Osteoblast (primary cell): ENCODE measurements around the gene RIN1. TPM values are rescaled to one million over a fixed set of nuclear protein-coding genes. Genes with fewer than 3 reads are reported as not detected.

Experiments used
- DNase-seq: peaks from one replicate; pipeline ENCODE4 v3.0.0; 2011; ENCODE audit warnings: low spot score, mixed read lengths; ENCODE audit not compliant: insufficient read length; ENCODE audit errors: missing footprints
- H2AFZ ChIP-seq: 2 replicates; pipeline ENCODE4 v1.6.0; 2011; ENCODE audit warnings: mild to moderate bottlenecking, low read length
- H3K27ac ChIP-seq: 2 replicates; pipeline ENCODE4 v1.5.1; 2011; ENCODE audit warnings: mild to moderate bottlenecking, low read depth, low read length, moderate library complexity
- H3K27me3 ChIP-seq: 2 replicates; pipeline ENCODE4 v1.6.0; 2012; ENCODE audit warnings: mild to moderate bottlenecking, control low read depth, inconsistent platforms, low read length, moderate library complexity; ENCODE audit not compliant: insufficient read depth
- H3K36me3 ChIP-seq: 2 replicates; pipeline ENCODE4 v1.5.1; 2011; ENCODE audit warnings: mild to moderate bottlenecking, low read length, control low read depth, moderate library complexity; ENCODE audit not compliant: insufficient read depth
- H3K4me1 ChIP-seq: 2 replicates; pipeline ENCODE4 v1.5.1; 2011; ENCODE audit warnings: mild to moderate bottlenecking, low read length, control low read depth, moderate library complexity; ENCODE audit not compliant: insufficient read depth
- H3K4me2 ChIP-seq: 2 replicates; pipeline ENCODE4 v1.6.0; 2011; ENCODE audit warnings: mild to moderate bottlenecking, low read length; ENCODE audit not compliant: insufficient read depth
- H3K4me3 ChIP-seq: fragments of 200-600 bp; sonication (generic); 3 replicates; pipeline ENCODE4 v1.5.1; 2012; ENCODE audit warnings: mild to moderate bottlenecking, low read length, inconsistent platforms; ENCODE audit not compliant: insufficient read depth
- H3K79me2 ChIP-seq: 2 replicates; pipeline ENCODE4 v1.6.0; 2012; ENCODE audit warnings: mild to moderate bottlenecking, low read length, control low read depth, inconsistent platforms; ENCODE audit not compliant: insufficient read depth
- H3K9me3 ChIP-seq: 2 replicates; pipeline ENCODE4 v1.5.1; 2011; ENCODE audit warnings: low read depth, low read length, control low read depth
- H4K20me1 ChIP-seq: 2 replicates; pipeline ENCODE4 v1.6.0; 2012; ENCODE audit warnings: mild to moderate bottlenecking, low read length, control low read depth; ENCODE audit not compliant: insufficient read depth
- total RNA-seq: library from RNA; depleted of rRNA; stranded (reverse); fragments of >200 nt; gene quantifications from 2 replicates; pipeline ENCODE4 v1.2.3, GENCODE V29; 2012
- TF ChIP-seq, protein P1 (sequence below): IDR thresholded peaks from 2 replicates; pipeline ENCODE4 v1.5.1; 2011; ENCODE audit warnings: mild to moderate bottlenecking, low read depth, low read length, moderate library complexity; ENCODE audit errors: extremely low read depth

Gene RIN1
- total RNA-seq, 1 donor = 27.1 TPM

DNA sequence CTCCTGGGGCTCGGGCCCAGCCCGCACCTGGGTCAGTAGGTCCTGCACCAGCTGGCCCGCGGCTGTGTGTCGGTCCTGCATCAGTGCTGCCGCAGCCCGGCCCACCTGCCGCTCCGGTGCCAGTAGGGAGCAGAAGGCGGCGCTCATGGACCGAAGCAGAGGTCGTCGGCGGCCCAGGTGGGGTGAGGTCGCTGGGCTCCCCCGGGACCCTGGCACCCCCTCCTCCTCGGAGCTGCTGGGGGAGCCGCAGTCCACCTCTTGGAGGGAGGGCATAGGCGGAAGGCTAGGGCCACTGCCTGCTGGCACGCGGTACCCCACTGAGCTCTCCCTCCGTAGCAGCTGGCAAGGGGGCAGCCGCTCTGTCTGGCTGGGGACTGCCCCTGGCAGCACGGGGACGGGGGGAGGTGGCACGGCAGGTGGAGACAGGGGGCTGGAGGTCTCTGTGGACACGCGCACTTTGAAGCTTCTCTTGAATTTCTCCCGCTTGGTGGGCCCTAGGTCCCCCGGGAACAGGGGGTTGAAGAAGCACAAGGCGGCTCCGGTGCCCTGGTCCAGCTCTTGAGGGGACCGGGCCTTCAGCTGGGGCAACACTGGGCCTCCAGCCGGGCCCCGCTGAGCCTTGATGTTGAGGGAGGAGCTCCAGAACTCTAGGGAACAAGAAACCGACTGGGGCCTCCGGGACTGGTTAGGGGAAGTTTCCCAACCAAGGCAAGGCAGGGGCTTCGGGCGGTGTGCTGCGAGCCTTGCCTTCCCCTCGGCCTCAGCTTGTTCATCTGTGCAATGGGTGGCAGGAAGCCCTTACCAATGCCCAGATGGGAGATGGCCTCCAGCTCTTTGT is 1.4 kb downstream of the RIN1 start:
- Histone ChIP-seq H3K27ac (peak overlapping the region; percentile 97), H3K4me2 (peak overlapping the region; percentile 96), H4K20me1 (peaks cover 36% of the 10 kb centered on the region), H3K4me1 (peaks cover 32% of the 10 kb centered on the region), H2AFZ (no peak overlapping the region), H3K79me2 (peaks cover 36% of the 10 kb centered on the region), H3K27me3 (no peaks in the 10 kb centered on the region), H3K4me3 (peak overlapping the region; percentile 82), H3K9me3 (no peaks in the 10 kb centered on the region), H3K36me3 (peaks cover 46% of the 10 kb centered on the region)
- DNase-seq = peak; percentile 89
- TF ChIP-seq, protein P1, sequence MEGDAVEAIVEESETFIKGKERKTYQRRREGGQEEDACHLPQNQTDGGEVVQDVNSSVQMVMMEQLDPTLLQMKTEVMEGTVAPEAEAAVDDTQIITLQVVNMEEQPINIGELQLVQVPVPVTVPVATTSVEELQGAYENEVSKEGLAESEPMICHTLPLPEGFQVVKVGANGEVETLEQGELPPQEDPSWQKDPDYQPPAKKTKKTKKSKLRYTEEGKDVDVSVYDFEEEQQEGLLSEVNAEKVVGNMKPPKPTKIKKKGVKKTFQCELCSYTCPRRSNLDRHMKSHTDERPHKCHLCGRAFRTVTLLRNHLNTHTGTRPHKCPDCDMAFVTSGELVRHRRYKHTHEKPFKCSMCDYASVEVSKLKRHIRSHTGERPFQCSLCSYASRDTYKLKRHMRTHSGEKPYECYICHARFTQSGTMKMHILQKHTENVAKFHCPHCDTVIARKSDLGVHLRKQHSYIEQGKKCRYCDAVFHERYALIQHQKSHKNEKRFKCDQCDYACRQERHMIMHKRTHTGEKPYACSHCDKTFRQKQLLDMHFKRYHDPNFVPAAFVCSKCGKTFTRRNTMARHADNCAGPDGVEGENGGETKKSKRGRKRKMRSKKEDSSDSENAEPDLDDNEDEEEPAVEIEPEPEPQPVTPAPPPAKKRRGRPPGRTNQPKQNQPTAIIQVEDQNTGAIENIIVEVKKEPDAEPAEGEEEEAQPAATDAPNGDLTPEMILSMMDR = no peak

DNA sequence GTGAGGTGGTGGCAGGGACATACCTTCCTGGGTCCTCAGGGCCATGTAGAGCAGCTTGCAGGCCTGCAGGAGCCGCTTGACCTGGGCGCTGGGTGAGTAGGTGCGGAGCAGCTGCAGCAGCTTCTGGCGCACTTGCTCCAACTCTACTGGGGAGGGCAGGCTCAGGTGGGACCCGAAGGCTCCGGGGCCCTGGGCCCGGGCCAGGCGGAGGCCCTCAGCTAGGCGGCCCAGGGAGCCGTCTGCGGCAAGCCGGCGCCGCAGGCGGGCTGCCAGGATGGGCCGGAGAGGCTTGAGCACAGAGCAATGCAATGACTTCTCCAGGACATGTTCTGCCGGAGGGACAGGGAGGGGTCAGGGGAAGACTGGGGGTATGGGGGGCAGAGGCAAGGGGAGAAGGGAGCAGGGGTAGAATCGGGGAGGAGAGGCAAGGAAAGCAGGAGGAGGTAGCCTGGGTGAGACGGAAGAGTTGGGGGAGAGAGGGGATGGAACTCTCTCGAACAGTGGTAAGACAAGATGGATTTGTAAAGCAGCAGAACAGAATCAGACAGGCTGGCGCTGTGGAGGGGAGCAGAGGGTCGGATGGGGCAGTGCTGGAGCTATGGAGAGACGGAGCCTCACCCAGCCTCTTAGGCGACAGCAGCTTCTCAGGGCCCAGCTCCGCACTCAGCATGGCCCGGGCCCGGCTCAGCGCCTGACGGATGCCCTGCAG is 2.2 kb downstream of the RIN1 start:
- Histone ChIP-seq H3K4me2 (peak overlapping the region; percentile 96), H3K4me1 (peaks cover 32% of the 10 kb centered on the region)

DNA sequence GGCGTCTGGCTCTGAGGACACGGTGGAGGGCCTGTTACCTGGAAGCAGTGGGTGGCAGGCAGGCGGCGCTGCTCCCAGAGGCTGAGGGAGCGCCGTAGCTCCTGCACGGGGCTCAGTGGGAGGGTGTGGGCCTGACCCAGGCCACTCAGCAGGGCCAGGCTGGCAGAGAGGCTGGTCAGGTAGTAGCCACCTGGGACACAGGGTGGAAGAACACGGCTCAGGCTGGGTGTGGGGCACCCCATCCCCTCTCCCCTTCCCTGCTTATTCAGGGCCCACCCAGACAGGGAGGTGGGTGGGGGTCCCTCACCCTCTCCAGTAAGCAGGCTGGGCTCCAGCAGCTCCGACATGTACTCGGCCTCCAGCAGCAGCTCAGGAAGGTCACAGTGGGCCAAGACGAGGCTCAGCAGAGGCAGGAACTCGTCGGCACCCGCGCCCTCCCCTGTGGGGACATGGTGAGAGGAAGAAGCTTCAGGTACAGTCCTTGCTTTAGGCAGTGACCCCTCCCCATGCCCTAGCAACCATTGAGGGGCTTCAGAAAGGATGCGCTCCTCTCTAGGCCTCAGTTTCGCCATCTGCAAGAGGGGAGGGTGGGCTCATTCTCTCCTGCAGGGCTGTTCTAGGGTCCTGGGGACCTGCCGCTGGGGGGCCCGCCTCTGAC is 2.9 kb downstream of the RIN1 start:
- Histone ChIP-seq H3K79me2 (peaks cover 36% of the 10 kb centered on the region), H3K4me2 (no peak overlapping the region), H3K4me1 (peaks cover 37% of the 10 kb centered on the region), H4K20me1 (peaks cover 36% of the 10 kb centered on the region), H3K36me3 (peaks cover 36% of the 10 kb centered on the region), H2AFZ (no peak overlapping the region), H3K4me3 (no peak overlapping the region), H3K9me3 (no peaks in the 10 kb centered on the region), H3K27me3 (no peaks in the 10 kb centered on the region), H3K27ac (no peak overlapping the region)
- DNase-seq = no peak
- TF ChIP-seq, protein P1 = no peak

More for the DNA sequence above, 2.2 kb downstream of the RIN1 start:
- Histone ChIP-seq H3K9me3 (no peaks in the 10 kb centered on the region), H3K27ac (no peak overlapping the region), H3K36me3 (peaks cover 43% of the 10 kb centered on the region), H3K4me3 (no peak overlapping the region), H2AFZ (no peak overlapping the region), H4K20me1 (peaks cover 36% of the 10 kb centered on the region), H3K79me2 (peaks cover 36% of the 10 kb centered on the region), H3K27me3 (no peaks in the 10 kb centered on the region)
- peak; percentile 57 for DNase-seq
- TF ChIP-seq, protein P1 = no peak
